Stimulated activated CD4-positive, alpha-beta T cell treated with anti-CD3 and anti-CD28 coated beads, Interleukin-1b, Interleukin-23, amount 100 ng/mL, for 48 hours (primary cell): Measurements from ENCODE around the gene STX8.
"Not testable (repeated sequence)": the region's sequence is repeated elsewhere in the genome, so short reads cannot be mapped to it uniquely, and the experiment has no call there.

Experiments
- DNase-seq: peaks from one replicate; pipeline ENCODE4 v3.0.0-alpha.2; 2020

STX8 gene

GRCh38 chr17:9488556-9488955 lies 87.1 kb downstream of the STX8 start:
- no peak for DNase-seq

- DNase-seq = no peak
Observed at GRCh38 chr17:9487406-9487805, 88.2 kb downstream of the STX8 start.

- DNase-seq = no peak
Observed at GRCh38 chr17:9484789-9485188, 90.8 kb downstream of the STX8 start.

DNA sequence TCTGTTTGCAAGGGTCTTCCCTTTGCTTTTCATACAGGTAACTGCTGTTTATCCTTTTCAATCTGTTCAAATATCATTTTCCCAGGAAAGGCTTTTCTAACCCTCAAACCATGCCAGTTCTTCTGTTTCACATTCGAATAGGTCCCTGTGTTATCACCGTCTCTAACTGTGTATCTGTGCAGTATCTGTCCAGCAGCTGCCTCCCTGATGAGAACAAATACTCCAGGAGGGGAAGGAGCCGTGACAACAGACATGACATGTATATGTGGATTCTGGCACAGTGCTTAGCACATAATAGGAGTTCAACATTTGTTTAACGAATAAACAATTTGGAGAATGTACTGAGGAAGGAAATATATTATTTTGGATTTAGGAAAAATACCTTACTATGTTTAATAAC lies 95.7 kb downstream of the STX8 start:
- DNase-seq = no peak

GRCh38 chr17:9478889-9479288 lies 96.7 kb downstream of the STX8 start:
- no peak for DNase-seq

GRCh38 chr17:9475101-9475658 lies 100.4 kb downstream of the STX8 start:
- no peak for DNase-seq

DNA sequence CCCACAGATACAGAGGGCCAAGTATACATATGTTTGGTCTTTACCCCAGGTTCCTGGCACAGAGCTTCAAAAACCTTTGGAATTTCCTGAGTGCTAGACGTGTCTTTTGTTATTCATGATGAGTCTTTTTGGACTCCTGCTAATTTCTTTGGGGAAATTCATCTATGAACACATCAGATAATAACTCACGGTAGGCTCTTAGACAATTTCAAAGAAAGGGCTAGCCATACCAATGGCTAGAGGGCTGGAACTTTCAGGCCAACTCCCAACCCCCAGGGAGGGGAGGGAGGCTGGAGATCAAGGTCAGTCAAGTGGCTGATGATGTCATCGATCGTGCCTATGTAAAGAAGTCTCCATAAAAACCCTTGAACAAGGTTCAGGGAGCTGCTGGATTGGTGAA lies 101.9 kb downstream of the STX8 start:
- DNase-seq = no peak

DNA sequence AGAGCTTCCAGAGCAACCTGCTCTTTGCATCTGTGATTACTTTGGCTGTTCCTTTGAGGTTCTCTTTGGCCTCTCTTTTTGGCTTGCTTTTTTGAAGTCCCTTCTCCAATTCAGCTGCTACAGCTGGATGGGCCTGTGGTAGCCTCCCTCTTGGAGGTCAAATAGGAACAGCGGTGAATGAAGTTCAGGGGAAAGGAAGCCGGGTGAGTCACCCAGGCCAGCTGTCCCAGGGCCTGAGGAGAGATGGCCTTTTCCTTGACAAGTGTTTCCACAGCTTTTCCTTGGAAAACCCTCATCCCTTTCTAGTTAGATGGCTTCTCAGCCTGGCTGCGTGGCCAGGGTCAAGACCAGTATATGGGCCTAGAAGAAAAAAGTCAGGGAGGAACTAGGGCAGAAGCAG lies 103.1 kb downstream of the STX8 start:
- no peak for DNase-seq

DNA sequence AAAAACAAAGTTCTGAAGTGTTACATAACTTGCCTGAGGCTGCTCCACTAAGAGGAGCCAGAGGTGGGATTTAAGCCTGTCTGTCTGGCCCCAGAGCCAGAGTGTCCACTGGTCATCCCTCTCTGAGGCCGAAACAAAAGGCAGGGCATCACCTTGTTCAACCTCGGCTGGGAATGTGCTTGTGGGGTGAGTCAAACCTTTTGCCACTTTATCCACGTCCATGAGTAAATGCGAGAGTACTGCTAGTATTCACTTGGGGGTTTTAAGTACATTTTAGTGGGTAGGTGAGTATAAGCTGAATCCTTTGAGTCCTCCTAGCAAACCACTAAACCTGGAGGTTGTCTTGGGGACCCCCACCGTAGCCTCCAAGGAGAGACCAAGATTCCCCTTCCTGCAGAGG lies 103.5 kb downstream of the STX8 start:
- no peak for DNase-seq

DNA sequence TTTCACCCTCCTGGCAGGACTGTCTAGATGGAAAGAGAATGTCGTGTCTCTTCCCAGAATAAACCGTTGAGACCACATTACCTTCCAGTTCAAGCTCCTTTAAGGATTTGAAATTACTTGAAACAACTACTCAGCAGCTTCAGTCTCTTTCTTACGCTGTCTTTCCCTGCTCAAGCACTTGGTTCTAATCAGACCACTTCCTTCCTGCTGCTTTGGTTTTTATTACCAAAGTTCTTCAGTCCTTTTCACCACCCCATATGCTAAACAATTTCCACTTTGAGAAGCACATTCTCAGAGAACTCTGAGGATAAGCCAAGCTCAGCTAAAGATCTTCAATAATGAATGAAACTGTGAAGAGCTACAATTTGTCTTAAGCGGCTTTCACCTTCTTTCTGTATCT lies 105.4 kb downstream of the STX8 start:
- no peak for DNase-seq

- no peak for DNase-seq
Observed at GRCh38 chr17:9468937-9469336, 106.7 kb downstream of the STX8 start.

GRCh38 chr17:9468532-9468931 lies 107.1 kb downstream of the STX8 start:
- DNase-seq = no peak

- DNase-seq = no peak
Observed at GRCh38 chr17:9467518-9467917, 108.1 kb downstream of the STX8 start.

- DNase-seq = no peak
Observed at GRCh38 chr17:9465210-9465921, 110.3 kb downstream of the STX8 start.

DNA sequence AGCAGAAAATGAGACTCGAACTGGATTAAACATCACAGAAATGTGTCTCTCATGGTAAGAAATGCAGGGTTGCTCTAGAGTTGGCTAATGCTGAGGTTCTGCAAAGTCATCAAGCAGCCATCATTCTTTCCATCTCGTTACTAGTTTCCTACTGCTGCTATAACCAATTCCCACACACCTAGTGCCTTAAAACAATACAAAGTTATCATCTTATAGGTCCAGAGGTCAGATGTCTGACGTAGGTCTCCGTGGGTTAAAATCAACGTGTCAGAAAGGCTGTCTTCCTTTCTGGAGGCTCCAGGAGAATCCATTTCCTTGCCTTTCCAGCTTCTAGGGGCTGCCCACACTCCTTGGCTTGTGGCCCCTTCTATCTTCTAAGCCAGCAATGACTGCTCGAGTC lies 118.6 kb downstream of the STX8 start:
- DNase-seq = no peak

DNA sequence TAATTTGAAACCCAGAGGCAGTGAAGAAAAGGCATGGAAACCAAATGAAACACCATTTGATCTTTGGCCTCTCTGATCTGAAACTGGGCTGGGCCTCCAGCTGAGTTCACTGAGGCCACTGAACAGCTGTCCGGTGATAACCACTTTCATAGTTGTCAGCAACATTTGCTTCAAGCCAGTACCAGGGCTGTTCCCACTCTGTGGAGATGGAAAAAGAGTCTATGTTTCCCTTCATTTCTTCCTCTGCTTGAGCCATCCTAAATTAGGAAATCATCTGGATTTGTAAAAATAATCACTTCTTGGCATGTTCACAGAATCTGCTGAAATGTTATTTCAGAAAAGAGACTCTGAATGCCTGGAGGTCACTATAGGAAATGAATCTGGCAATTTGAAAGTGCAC lies 119.3 kb downstream of the STX8 start:
- DNase-seq = no peak

DNA sequence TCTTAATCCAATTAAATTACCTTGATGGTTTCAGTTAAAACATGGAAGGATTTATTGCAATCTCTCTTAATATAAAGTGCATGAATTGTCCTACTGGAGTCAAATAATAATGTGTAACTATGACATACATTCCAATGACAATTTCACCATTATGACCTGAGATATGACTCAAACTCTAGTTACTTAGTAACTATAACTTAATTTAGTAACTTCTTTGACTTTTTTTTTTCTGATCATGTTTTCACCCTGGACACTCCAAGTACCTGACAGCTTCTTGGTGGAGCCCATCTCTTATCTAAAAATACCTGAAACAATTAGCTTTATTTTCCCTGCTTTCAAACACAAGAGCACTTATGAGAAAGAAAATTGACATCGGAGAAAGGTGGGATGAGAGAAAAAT lies 123.7 kb downstream of the STX8 start:
- DNase-seq = no peak

GRCh38 chr17:9447298-9447697 lies 128.3 kb downstream of the STX8 start:
- DNase-seq = not testable (repeated sequence)

- no peak for DNase-seq
Observed at GRCh38 chr17:9446528-9446927, 129.1 kb downstream of the STX8 start.

DNA sequence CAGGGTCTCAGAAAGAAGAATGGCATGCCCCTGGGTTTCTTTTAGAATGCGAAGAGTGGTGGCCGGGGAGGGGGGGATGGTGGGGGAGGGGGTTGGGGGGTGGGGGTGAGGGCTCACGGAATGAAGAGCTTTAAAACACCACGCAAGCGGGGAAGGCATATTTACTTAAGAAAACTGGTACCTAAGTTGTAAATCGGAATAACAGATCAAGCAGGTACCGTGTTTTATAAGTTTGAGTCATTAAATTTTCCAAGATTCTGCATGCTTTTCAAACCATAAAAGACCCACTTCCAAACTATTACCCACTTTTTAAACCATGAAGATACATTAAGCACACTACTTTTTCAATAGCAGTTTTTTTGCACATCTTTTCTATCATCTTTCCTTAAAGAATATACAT lies 130.2 kb downstream of the STX8 start:
- DNase-seq = no peak

- DNase-seq = no peak
Observed at GRCh38 chr17:9444687-9445086, 130.9 kb downstream of the STX8 start.

- DNase-seq = no peak
Observed at GRCh38 chr17:9443811-9444210, 131.8 kb downstream of the STX8 start.

DNA sequence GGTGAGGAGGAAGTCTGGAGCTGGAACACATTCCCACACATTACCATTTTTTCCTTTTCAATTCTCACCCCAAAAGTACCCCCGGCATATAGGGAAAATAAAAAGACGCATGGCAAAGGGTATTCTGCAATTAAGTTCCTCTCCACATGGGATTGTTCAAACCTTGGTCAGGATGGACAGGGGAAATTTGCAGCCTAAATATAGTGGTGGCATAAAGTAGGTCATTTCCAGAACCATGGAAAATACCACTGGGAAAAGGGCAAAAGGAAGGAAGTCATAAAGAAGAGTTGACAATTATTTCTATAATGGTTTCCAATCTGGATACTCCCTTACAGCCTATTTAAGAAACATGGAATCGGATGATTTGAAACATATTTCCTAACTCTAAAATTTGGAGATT lies 135.8 kb downstream of the STX8 start:
- no peak for DNase-seq

GRCh38 chr17:9436630-9437029 lies 139.0 kb downstream of the STX8 start:
- no peak for DNase-seq

DNA sequence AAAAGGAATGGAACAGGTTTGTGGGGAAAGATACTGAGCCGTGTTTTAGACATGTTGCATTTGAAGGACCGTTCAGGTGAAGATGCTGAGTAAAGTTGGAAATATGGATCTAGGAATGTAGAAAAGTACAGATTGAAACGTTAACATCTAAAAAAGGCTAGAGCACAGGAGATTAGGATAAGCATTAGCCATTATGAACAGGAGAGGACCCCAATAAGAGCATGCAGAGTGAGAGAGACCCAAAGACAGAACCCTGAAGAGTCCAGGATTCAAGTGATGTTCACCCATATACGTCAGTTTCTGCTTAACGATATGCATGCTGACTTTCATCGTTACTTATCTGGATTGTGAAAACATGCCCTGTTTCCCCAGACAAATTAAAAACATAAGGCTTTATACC lies 140.5 kb downstream of the STX8 start:
- DNase-seq = no peak
